ENCODE data around the gene BCKDHB. TPM values are rescaled to one million over a fixed set of nuclear protein-coding genes. Genes with fewer than 3 reads are reported as not detected.

Gene BCKDHB
- total and polyA plus RNA-seq, 10 donors, result 6.3 to 16.4 (median 11.0) TPM

GRCh38 chr6:80165143-80165542 lies 58.7 kb downstream of the BCKDHB start:
- peaks cover 0 to 17% (median 2%) of the 10 kb centered on the region in 6 donors for H3K36me3 ChIP-seq
- DNase-seq, result no peak
- H3K4me3 ChIP-seq, result no peak overlapping the region
- intact Hi-C loops (cut with DNase I; ENCODE audit: low total_unique reads), result no loop called here
- H3K4me1 ChIP-seq, result peaks cover 0 to 22% (median 0%) of the 10 kb centered on the region in 6 donors
- no peaks in the 10 kb centered on the region for H3K9me3 ChIP-seq
- TF ChIP-seq POLR2A (IDR thresholded peaks at IDR 0.05) (no peak), CTCF (IDR thresholded peaks at IDR 0.05 in 8 of 11, conservative IDR thresholded peaks at IDR 0.05 in 3 of 11) (no peak)
- H3K27me3 ChIP-seq (replicated peaks in 1 of 7), result no peaks in the 10 kb centered on the region
- WGBS, 5 donors, result 30 to 38% (median 33%) methylated on average over 3 of the region's 3 CpGs
- peak overlapping the region in 1 of 8 donors; percentile 13 for H3K27ac ChIP-seq

GRCh38 chr6:80165819-80166218 lies 59.3 kb downstream of the BCKDHB start:
- DNase-seq, result no peak
- Histone ChIP-seq H3K36me3 (peaks cover 0 to 22% (median 3%) of the 10 kb centered on the region in 6 donors), H3K4me1 (peaks cover 0 to 22% (median 0%) of the 10 kb centered on the region in 6 donors), H3K27me3 (replicated peaks in 1 of 7) (no peaks in the 10 kb centered on the region), H3K9me3 (no peaks in the 10 kb centered on the region), H3K27ac (no peak overlapping the region), H3K4me3 (no peak overlapping the region)
- intact Hi-C loops (cut with DNase I; ENCODE audit: low total_unique reads), result no loop called here
- no peak for TF ChIP-seq POLR2AphosphoS5 (IDR thresholded peaks at IDR 0.05)
- 81 to 94% (median 91%) methylated on average over 1 of the region's 1 CpG for WGBS, 5 donors

DNA sequence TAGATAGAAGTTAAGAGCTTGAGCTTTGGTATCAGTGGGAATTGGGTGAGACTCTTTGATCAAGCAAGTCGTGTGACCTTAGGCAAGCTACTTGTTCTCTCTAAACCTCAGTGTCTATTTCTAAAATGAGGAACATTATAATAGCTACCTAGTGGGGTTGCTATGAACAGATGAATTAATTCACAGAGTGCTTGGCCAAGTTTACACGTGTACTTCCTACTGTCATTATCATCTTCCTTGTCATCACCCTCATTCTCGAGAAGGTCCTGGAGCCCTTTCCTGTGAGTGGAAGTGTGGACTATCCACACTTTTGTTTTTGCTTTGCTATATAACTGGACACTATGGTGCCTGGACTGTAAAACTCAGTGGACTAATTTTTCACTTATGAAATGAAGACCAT lies 64.0 kb downstream of the BCKDHB start:
- Histone ChIP-seq H3K9me3 (no peaks in the 10 kb centered on the region), H3K4me3 (no peak overlapping the region), H3K27ac (no peak overlapping the region), H3K27me3 (replicated peaks in 1 of 7) (no peaks in the 10 kb centered on the region), H3K4me1 (peaks cover 0 to under 1% (median 0%) of the 10 kb centered on the region in 6 donors), H3K36me3 (peaks cover 0 to 40% (median 5%) of the 10 kb centered on the region in 6 donors)
- intact Hi-C loops (cut with DNase I; ENCODE audit: low total_unique reads), result no loop called here
- TF ChIP-seq CTCF (IDR thresholded peaks at IDR 0.05 in 8 of 11, conservative IDR thresholded peaks at IDR 0.05 in 3 of 11), result no peak
- no peak for TF ChIP-seq POLR2AphosphoS5 (IDR thresholded peaks at IDR 0.05)
- no peak for TF ChIP-seq POLR2A (IDR thresholded peaks at IDR 0.05)
- WGBS, 5 donors, result 59 to 84% (median 71%) methylated on average over 3 of the region's 3 CpGs
- no peak for DNase-seq

GRCh38 chr6:80173411-80173810 lies 66.9 kb downstream of the BCKDHB start:
- intact Hi-C loops (cut with DNase I; ENCODE audit: low total_unique reads), result no loop called here
- Histone ChIP-seq H3K4me1 (no peaks in the 10 kb centered on the region), H3K9me3 (no peaks in the 10 kb centered on the region), H3K27me3 (replicated peaks in 1 of 7) (no peaks in the 10 kb centered on the region), H3K4me3 (no peak overlapping the region), H3K36me3 (peaks cover 0 to 32% (median 3%) of the 10 kb centered on the region in 6 donors), H3K27ac (no peak overlapping the region)
- WGBS, 5 donors, result 97 to 100% (median 100%) methylated on average over 1 of the region's 1 CpG
- TF ChIP-seq POLR2A (IDR thresholded peaks at IDR 0.05) (no peak), CTCF (IDR thresholded peaks at IDR 0.05 in 8 of 11, conservative IDR thresholded peaks at IDR 0.05 in 3 of 11) (no peak), POLR2AphosphoS5 (IDR thresholded peaks at IDR 0.05) (no peak)
- DNase-seq, result no peak
